ENCODE results near the gene NABP1.

The NABP1 gene

GRCh38 chr2:191701696-191702095 is 23.8 kb downstream of the NABP1 start:
- Histone ChIP-seq H3K9me3 (ENCODE audit: control insufficient read depth in 5 of 5, low read length in 5 of 5) (no peaks in the 10 kb centered on the region), H3K27me3 (ENCODE audit: control insufficient read depth in 5 of 5, insufficient read depth in 4 of 5, low read length in 5 of 5) (no peaks in the 10 kb centered on the region), H3K4me3 (ENCODE audit: low read depth in 1 of 5, low read length in 5 of 5) (no peak overlapping the region), H3K9ac (ENCODE audit: low read length in 5 of 5) (no peak overlapping the region), H3K36me3 (ENCODE audit: control insufficient read depth in 5 of 5, insufficient read depth in 5 of 5, low read length in 5 of 5) (no peaks in the 10 kb centered on the region), H3K4me1 (ENCODE audit: control insufficient read depth in 5 of 5, insufficient read depth in 5 of 5, low read length in 5 of 5) (no peaks in the 10 kb centered on the region), H3K27ac (ENCODE audit: low read depth, low read length) (no peak overlapping the region)

GRCh38 chr2:191703079-191703725 is 25.3 kb downstream of the NABP1 start:
- no peaks in the 10 kb centered on the region for H3K27me3 ChIP-seq (ENCODE audit: control insufficient read depth in 5 of 5, insufficient read depth in 4 of 5, low read length in 5 of 5)
- H3K4me3 ChIP-seq (ENCODE audit: low read depth in 1 of 5, low read length in 5 of 5) = no peak overlapping the region
- no peaks in the 10 kb centered on the region for H3K36me3 ChIP-seq (ENCODE audit: control insufficient read depth in 5 of 5, insufficient read depth in 5 of 5, low read length in 5 of 5)
- H3K4me1 ChIP-seq (ENCODE audit: control insufficient read depth in 5 of 5, insufficient read depth in 5 of 5, low read length in 5 of 5) = no peaks in the 10 kb centered on the region
- H3K9me3 ChIP-seq (ENCODE audit: control insufficient read depth in 5 of 5, low read length in 5 of 5) = no peaks in the 10 kb centered on the region
- H3K9ac ChIP-seq (ENCODE audit: low read length in 5 of 5) = no peak overlapping the region
- no peak overlapping the region for H3K27ac ChIP-seq (ENCODE audit: low read depth, low read length)

- no peaks in the 10 kb centered on the region for H3K9me3 ChIP-seq (ENCODE audit: control insufficient read depth in 5 of 5, low read length in 5 of 5)
- no peak overlapping the region for H3K9ac ChIP-seq (ENCODE audit: low read length in 5 of 5)
- H3K4me3 ChIP-seq (ENCODE audit: low read depth in 1 of 5, low read length in 5 of 5) = no peak overlapping the region
- H3K36me3 ChIP-seq (ENCODE audit: control insufficient read depth in 5 of 5, insufficient read depth in 5 of 5, low read length in 5 of 5) = no peaks in the 10 kb centered on the region
- H3K27me3 ChIP-seq (ENCODE audit: control insufficient read depth in 5 of 5, insufficient read depth in 4 of 5, low read length in 5 of 5) = no peaks in the 10 kb centered on the region
- no peaks in the 10 kb centered on the region for H3K4me1 ChIP-seq (ENCODE audit: control insufficient read depth in 5 of 5, insufficient read depth in 5 of 5, low read length in 5 of 5)
- no peak overlapping the region for H3K27ac ChIP-seq (ENCODE audit: low read depth, low read length)
Measured at GRCh38 chr2:191705084-191705483, 27.1 kb downstream of the NABP1 start.

GRCh38 chr2:191705701-191706100 is 27.8 kb downstream of the NABP1 start:
- H3K27ac ChIP-seq (ENCODE audit: low read depth, low read length) = no peak overlapping the region
- no peaks in the 10 kb centered on the region for H3K4me1 ChIP-seq (ENCODE audit: control insufficient read depth in 5 of 5, insufficient read depth in 5 of 5, low read length in 5 of 5)
- H3K36me3 ChIP-seq (ENCODE audit: control insufficient read depth in 5 of 5, insufficient read depth in 5 of 5, low read length in 5 of 5) = no peaks in the 10 kb centered on the region
- no peak overlapping the region for H3K4me3 ChIP-seq (ENCODE audit: low read depth in 1 of 5, low read length in 5 of 5)
- H3K27me3 ChIP-seq (ENCODE audit: control insufficient read depth in 5 of 5, insufficient read depth in 4 of 5, low read length in 5 of 5) = no peaks in the 10 kb centered on the region
- no peak overlapping the region for H3K9ac ChIP-seq (ENCODE audit: low read length in 5 of 5)
- no peaks in the 10 kb centered on the region for H3K9me3 ChIP-seq (ENCODE audit: control insufficient read depth in 5 of 5, low read length in 5 of 5)

GRCh38 chr2:191706791-191707190 is 28.9 kb downstream of the NABP1 start:
- Histone ChIP-seq H3K4me3 (ENCODE audit: low read depth in 1 of 5, low read length in 5 of 5) (no peak overlapping the region), H3K36me3 (ENCODE audit: control insufficient read depth in 5 of 5, insufficient read depth in 5 of 5, low read length in 5 of 5) (no peaks in the 10 kb centered on the region)

GRCh38 chr2:191707542-191707941 is 29.6 kb downstream of the NABP1 start:
- Histone ChIP-seq H3K36me3 (ENCODE audit: control insufficient read depth in 5 of 5, insufficient read depth in 5 of 5, low read length in 5 of 5) (no peaks in the 10 kb centered on the region), H3K9ac (ENCODE audit: low read length in 5 of 5) (no peak overlapping the region), H3K27ac (ENCODE audit: low read depth, low read length) (no peak overlapping the region), H3K27me3 (ENCODE audit: control insufficient read depth in 5 of 5, insufficient read depth in 4 of 5, low read length in 5 of 5) (no peaks in the 10 kb centered on the region), H3K4me3 (ENCODE audit: low read depth in 1 of 5, low read length in 5 of 5) (no peak overlapping the region), H3K9me3 (ENCODE audit: control insufficient read depth in 5 of 5, low read length in 5 of 5) (no peaks in the 10 kb centered on the region), H3K4me1 (ENCODE audit: control insufficient read depth in 5 of 5, insufficient read depth in 5 of 5, low read length in 5 of 5) (no peaks in the 10 kb centered on the region)

More at GRCh38 chr2:191706791-191707190, 28.9 kb downstream of the NABP1 start:
- Histone ChIP-seq H3K4me1 (ENCODE audit: control insufficient read depth in 5 of 5, insufficient read depth in 5 of 5, low read length in 5 of 5) (no peaks in the 10 kb centered on the region), H3K9ac (ENCODE audit: low read length in 5 of 5) (no peak overlapping the region), H3K9me3 (ENCODE audit: control insufficient read depth in 5 of 5, low read length in 5 of 5) (no peaks in the 10 kb centered on the region), H3K27ac (ENCODE audit: low read depth, low read length) (no peak overlapping the region), H3K27me3 (ENCODE audit: control insufficient read depth in 5 of 5, insufficient read depth in 4 of 5, low read length in 5 of 5) (no peaks in the 10 kb centered on the region)

GRCh38 chr2:191710411-191710900 is 32.5 kb downstream of the NABP1 start:
- Histone ChIP-seq H3K27me3 (ENCODE audit: control insufficient read depth in 5 of 5, insufficient read depth in 4 of 5, low read length in 5 of 5) (no peaks in the 10 kb centered on the region), H3K4me1 (ENCODE audit: control insufficient read depth in 5 of 5, insufficient read depth in 5 of 5, low read length in 5 of 5) (no peaks in the 10 kb centered on the region), H3K36me3 (ENCODE audit: control insufficient read depth in 5 of 5, insufficient read depth in 5 of 5, low read length in 5 of 5) (no peaks in the 10 kb centered on the region), H3K9me3 (ENCODE audit: control insufficient read depth in 5 of 5, low read length in 5 of 5) (no peaks in the 10 kb centered on the region), H3K27ac (ENCODE audit: low read depth, low read length) (no peak overlapping the region), H3K4me3 (ENCODE audit: low read depth in 1 of 5, low read length in 5 of 5) (no peak overlapping the region), H3K9ac (ENCODE audit: low read length in 5 of 5) (no peak overlapping the region)

- H3K9me3 ChIP-seq (ENCODE audit: control insufficient read depth in 5 of 5, low read length in 5 of 5) = no peaks in the 10 kb centered on the region
Measured at GRCh38 chr2:191711621-191712020, 33.7 kb downstream of the NABP1 start.

GRCh38 chr2:191713837-191714236 is 35.9 kb downstream of the NABP1 start:
- Histone ChIP-seq H3K36me3 (ENCODE audit: control insufficient read depth in 5 of 5, insufficient read depth in 5 of 5, low read length in 5 of 5) (no peaks in the 10 kb centered on the region), H3K4me1 (ENCODE audit: control insufficient read depth in 5 of 5, insufficient read depth in 5 of 5, low read length in 5 of 5) (no peaks in the 10 kb centered on the region), H3K27ac (ENCODE audit: low read depth, low read length) (no peak overlapping the region), H3K4me3 (ENCODE audit: low read depth in 1 of 5, low read length in 5 of 5) (no peak overlapping the region), H3K27me3 (ENCODE audit: control insufficient read depth in 5 of 5, insufficient read depth in 4 of 5, low read length in 5 of 5) (no peaks in the 10 kb centered on the region), H3K9me3 (ENCODE audit: control insufficient read depth in 5 of 5, low read length in 5 of 5) (no peaks in the 10 kb centered on the region), H3K9ac (ENCODE audit: low read length in 5 of 5) (no peak overlapping the region)

More at GRCh38 chr2:191711621-191712020, 33.7 kb downstream of the NABP1 start:
- Histone ChIP-seq H3K27ac (ENCODE audit: low read depth, low read length) (no peak overlapping the region), H3K9ac (ENCODE audit: low read length in 5 of 5) (no peak overlapping the region), H3K36me3 (ENCODE audit: control insufficient read depth in 5 of 5, insufficient read depth in 5 of 5, low read length in 5 of 5) (no peaks in the 10 kb centered on the region), H3K4me1 (ENCODE audit: control insufficient read depth in 5 of 5, insufficient read depth in 5 of 5, low read length in 5 of 5) (no peaks in the 10 kb centered on the region), H3K27me3 (ENCODE audit: control insufficient read depth in 5 of 5, insufficient read depth in 4 of 5, low read length in 5 of 5) (no peaks in the 10 kb centered on the region), H3K4me3 (ENCODE audit: low read depth in 1 of 5, low read length in 5 of 5) (no peak overlapping the region)

- H3K9ac ChIP-seq (ENCODE audit: low read length in 5 of 5) = no peak overlapping the region
Measured at GRCh38 chr2:191714925-191715324, 37.0 kb downstream of the NABP1 start.

More at GRCh38 chr2:191714925-191715324, 37.0 kb downstream of the NABP1 start:
- no peaks in the 10 kb centered on the region for H3K36me3 ChIP-seq (ENCODE audit: control insufficient read depth in 5 of 5, insufficient read depth in 5 of 5, low read length in 5 of 5)
- no peaks in the 10 kb centered on the region for H3K27me3 ChIP-seq (ENCODE audit: control insufficient read depth in 5 of 5, insufficient read depth in 4 of 5, low read length in 5 of 5)
- H3K4me1 ChIP-seq (ENCODE audit: control insufficient read depth in 5 of 5, insufficient read depth in 5 of 5, low read length in 5 of 5) = no peaks in the 10 kb centered on the region
- H3K4me3 ChIP-seq (ENCODE audit: low read depth in 1 of 5, low read length in 5 of 5) = no peak overlapping the region
- no peak overlapping the region for H3K27ac ChIP-seq (ENCODE audit: low read depth, low read length)
- H3K9me3 ChIP-seq (ENCODE audit: control insufficient read depth in 5 of 5, low read length in 5 of 5) = no peaks in the 10 kb centered on the region

All from subcutaneous abdominal adipose tissue (tissue), 5 donors.